Dermis lymphatic vessel endothelial cell (primary cell): Measurements from ENCODE around the gene ZNF562. TPM values are rescaled to one million over a fixed set of nuclear protein-coding genes. Genes with fewer than 3 reads are reported as not detected.

ENCODE experiments used
- total RNA-seq: library from RNA; depleted of rRNA; stranded (reverse); fragments of >200 nt; gene quantifications from 2 replicates; pipeline ENCODE4 v1.2.1, GENCODE V29; 2014

The ZNF562 gene
- total RNA-seq, result 27.5 and 29.7 TPM in 2 replicates

GRCh38 chr19:9674663-9675357 lies at the start of gene ZNF562:
ZNF562 (minus strand) TSS chr19:9675100; CDS start chr19:9660744, 14,356 bp downstream.

GRCh38 chr19:9621156-9622037 lies 53.5 kb downstream of the ZNF562 start, which contains the start of gene ZNF561:
ZNF561 (minus strand) TSS chr19:9621232; CDS start chr19:9619456, 1,776 bp downstream.

Other genes starting within 250 kb of the ZNF562 start
- gene ZNF266, start 239.5 kb downstream of the ZNF562 start, total RNA-seq, result 11.8 and 13.8 TPM in 2 replicates
- gene ZNF560, start 176.5 kb downstream of the ZNF562 start, total RNA-seq, result under 0.01 TPM in 1 of 2 replicates, not detected in the other
- 16.4 and 24.8 TPM in 2 replicates for gene ZNF426, start 136.5 kb downstream of the ZNF562 start, total RNA-seq
- gene ZNF121, start 90.6 kb downstream of the ZNF562 start, total RNA-seq, result 27.6 and 38.7 TPM in 2 replicates
- 17.8 and 34.1 TPM in 2 replicates for gene ZNF561, start 53.9 kb downstream of the ZNF562 start, total RNA-seq
- gene ZNF846, start 93.6 kb upstream of the ZNF562 start, total RNA-seq, result 3.1 and 3.9 TPM in 2 replicates
- gene FBXL12, start 144.0 kb upstream of the ZNF562 start, total RNA-seq, result 7.1 and 7.9 TPM in 2 replicates
- gene UBL5, start 152.8 kb upstream of the ZNF562 start, total RNA-seq, result 168 and 192 TPM in 2 replicates
- 65.0 and 82.0 TPM in 2 replicates for gene PIN1, start 160.2 kb upstream of the ZNF562 start, total RNA-seq